GM19025 (cell line): ENCODE results near the gene KIF2C.
"Not testable (repeated sequence)": the region's sequence is repeated elsewhere in the genome, so short reads cannot be mapped to it uniquely, and the experiment has no call there.

Experiments
- ATAC-seq: cut with Tn5 transposase; IDR thresholded peaks from one replicate; pipeline ENCODE4 v1.9.1; 2021; ENCODE audit warnings: mild to moderate bottlenecking, low read depth, moderate library complexity; ENCODE audit not compliant: unreplicated experiment

Gene KIF2C

DNA sequence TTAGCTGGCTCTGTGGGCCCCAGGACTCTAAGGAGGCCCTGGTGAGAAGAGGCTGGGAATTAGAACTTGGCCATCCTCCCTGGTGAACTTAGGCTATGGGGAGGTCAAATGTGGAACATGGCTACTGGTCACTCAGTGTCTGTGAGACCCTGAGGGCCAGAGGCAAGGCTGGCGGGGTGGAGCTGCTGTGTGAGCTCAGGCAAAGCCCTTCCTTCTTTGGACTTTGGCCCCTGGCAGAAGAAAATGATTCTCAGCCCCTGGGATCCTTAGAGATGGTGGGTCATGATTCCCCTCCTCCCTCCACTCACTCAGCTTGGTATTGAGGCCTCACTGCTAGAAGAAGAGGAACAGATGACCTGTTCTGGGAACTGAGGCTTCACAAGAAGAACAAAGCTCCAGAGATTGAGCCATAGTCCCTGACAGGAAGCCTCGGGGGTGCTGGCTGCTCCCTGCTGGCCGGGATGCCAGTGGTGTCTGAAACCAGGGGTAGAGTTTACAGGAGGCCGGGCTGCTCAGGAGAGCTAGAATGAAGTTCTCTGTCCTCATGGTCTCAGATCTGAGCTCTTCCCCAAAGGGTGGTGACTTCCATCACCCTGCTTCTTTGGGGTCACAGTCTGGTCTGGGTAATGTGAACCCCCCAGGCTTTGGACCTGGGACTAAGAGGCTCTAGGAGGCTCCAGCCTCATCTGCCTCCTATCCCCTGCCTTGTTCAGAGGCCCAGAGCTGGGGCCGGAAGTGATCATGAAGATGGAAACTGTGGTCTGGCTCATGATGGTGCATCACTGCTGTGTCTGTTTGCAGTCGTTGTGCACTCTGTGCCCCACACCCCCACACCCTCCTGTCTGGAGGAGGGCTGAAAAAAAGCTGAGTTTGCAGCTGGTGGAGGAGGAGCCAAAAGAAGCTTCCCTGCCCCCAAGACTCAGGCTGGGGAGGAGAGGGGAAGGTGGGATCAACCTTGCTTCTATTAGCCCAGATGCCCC is 69.6 kb downstream of the KIF2C start:
- ATAC-seq: no peak

DNA sequence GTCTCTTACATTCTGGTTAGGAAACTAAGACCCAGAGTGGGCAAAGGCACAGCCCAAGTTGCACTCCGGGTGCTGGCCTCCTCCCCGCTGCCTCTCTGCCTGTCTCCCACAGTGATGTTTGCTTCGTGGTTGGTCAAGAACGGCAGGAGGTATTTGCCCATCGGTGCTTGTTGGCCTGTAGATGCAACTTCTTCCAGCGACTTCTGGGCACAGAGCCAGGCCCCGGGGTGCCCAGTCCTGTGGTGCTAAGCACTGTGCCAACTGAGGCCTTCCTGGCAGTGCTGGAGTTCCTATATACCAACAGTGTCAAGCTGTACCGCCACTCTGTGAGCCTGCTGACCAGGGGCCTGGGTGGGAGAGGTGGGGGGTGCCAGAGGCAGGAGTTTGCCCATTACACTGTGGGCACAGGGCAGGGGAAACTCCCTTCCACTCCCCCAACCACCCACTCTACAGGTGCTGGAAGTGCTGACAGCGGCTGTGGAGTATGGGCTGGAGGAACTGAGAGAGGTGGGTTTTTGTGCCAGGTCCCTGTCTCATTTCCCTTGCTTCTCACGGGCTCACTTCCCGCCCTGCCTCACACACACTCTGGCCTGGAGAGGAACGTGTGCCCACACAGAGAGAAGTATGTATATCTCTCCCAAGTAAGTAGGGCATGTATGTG is 70.6 kb downstream of the KIF2C start:
- ATAC-seq: no peak

GRCh38 chr1:44810762-44811105 is 71.1 kb downstream of the KIF2C start:
- not testable (repeated sequence) for ATAC-seq

DNA sequence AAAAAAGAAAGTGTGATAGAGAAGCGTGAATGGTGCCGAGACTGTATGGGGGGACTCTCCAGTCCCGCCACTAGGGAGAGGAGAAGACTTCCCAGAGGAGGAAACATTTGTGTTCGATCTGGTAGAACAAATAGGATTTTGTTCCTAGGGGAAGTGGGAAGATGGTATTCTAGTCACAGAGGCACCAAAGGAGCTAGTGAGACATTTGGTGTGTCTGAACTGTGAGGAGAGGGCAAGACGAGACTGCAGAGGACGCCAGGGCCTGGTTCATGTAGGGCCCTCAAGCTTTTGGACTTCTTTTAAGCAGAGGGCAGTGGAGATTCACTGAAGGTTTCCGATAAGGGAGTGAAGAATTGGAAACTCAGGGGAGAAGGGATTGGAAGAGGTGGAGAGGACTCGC is 71.6 kb downstream of the KIF2C start:
- no peak for ATAC-seq

DNA sequence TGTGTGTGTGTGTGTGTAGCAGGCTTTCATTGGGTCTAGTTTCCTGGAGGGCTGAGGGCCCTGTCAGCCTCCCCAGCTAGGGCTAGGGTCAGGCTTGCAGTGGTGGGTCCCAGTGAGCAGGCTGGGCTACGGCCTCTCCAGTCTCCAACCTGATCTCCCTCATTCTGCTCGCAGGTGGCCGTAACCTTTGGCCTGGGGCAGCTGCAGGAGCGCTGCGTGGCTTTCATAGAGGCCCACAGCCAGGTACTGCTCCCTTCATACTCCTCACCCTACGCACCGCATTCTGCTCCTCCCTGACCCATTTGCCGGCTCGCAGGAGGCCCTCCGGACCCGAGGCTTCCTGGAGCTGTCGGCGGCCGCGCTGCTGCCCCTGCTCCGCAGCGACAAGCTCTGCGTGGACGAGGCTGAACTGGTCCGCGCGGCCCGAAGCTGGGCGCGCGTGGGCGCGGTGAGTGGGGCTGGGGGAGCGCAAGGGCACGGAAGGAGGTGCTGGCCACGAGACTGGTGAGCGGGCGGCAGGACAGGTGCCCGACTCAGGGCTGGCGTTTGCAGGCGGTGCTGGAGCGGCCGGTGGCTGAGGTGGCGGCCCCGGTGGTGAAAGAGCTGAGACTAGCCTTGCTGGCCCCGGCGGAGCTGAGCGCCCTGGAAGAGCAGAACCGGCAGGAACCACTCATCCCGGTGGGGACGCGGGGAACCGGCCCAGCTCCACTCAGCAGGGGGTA is 73.3 kb downstream of the KIF2C start:
- ATAC-seq: no peak

GRCh38 chr1:44815926-44816325 is 76.3 kb downstream of the KIF2C start:
- not testable (repeated sequence) for ATAC-seq

GRCh38 chr1:44817307-44817706 is 77.7 kb downstream of the KIF2C start:
- ATAC-seq: no peak
